Thymus (tissue), 11 donors: ENCODE data around the gene WASL. TPM values are rescaled to one million over a fixed set of nuclear protein-coding genes. Genes with fewer than 3 reads are reported as not detected.

Source experiments
- DNase-seq, 9 donors: peaks; one replicate each; pipeline ENCODE4 v3.0.0-alpha.2; 2013; ENCODE audit warnings: low spot score in 9 of 9, low read depth in 6 of 9, missing footprints in 1 of 9
- H3K27ac ChIP-seq, 2 donors: one replicate each; pipeline ENCODE4 v1.5.1; 2013; ENCODE audit warnings: control low read depth in 1 of 2, low read depth in 1 of 2, low read length in 1 of 2, mild to moderate bottlenecking in 1 of 2, moderate library complexity in 1 of 2
- H3K27me3 ChIP-seq, 2 donors: one replicate each; pipeline ENCODE4 v1.5.1; 2013; ENCODE audit warnings: low read length in 1 of 2; ENCODE audit not compliant: control insufficient read depth in 2 of 2, insufficient read depth in 1 of 2
- H3K36me3 ChIP-seq, 2 donors: one replicate each; pipeline ENCODE4 v1.5.1; 2013; ENCODE audit warnings: low read length in 1 of 2, mild to moderate bottlenecking in 1 of 2, moderate library complexity in 1 of 2; ENCODE audit not compliant: control insufficient read depth in 2 of 2, insufficient read depth in 2 of 2
- H3K4me1 ChIP-seq, 2 donors: one replicate each; pipeline ENCODE4 v1.5.1; 2013; ENCODE audit warnings: low read length in 2 of 2; ENCODE audit not compliant: control insufficient read depth in 2 of 2, insufficient read depth in 2 of 2
- H3K4me3 ChIP-seq, 2 donors: one replicate each; pipeline ENCODE4 v1.5.1; 2013; ENCODE audit warnings: low read length in 2 of 2, control low read depth in 1 of 2, mild to moderate bottlenecking in 1 of 2
- H3K9me3 ChIP-seq, 2 donors: one replicate each; pipeline ENCODE4 v1.5.1; 2013; ENCODE audit warnings: low read length in 1 of 2, mild to moderate bottlenecking in 1 of 2; ENCODE audit not compliant: control insufficient read depth in 2 of 2, insufficient read depth in 1 of 2
- WGBS: extraction: QIAGEN DNeasy Blood & Tissue Kit; methylation state at CpG from one replicate; pipeline ENCODE4 v1.1.7; 2013; 5-methylcytosine and 5-hydroxymethylcytosine counted together
- polyA plus RNA-seq: library from polyadenylated mRNA; stranded (reverse); fragments of 200-250 nt; gene quantifications from one replicate; pipeline ENCODE4 v1.2.3, GENCODE V29; 2013
- total RNA-seq: library from RNA; stranded (reverse); fragments of 120-200 nt; gene quantifications from one replicate; pipeline ENCODE4 v1.2.4, GENCODE V29; 2013
- donor health status: healthy.

WASL gene
- total and polyA plus RNA-seq, 2 donors = 3.6 to 17.8 TPM

GRCh38 chr7:123665896-123666295 lies 82.9 kb downstream of the WASL start:
- Histone ChIP-seq H3K4me1 (no peaks in the 10 kb centered on the region), H3K27ac (no peak overlapping the region), H3K36me3 (no peaks in the 10 kb centered on the region), H3K27me3 (peaks cover 0 to 2% of the 10 kb centered on the region in 2 donors), H3K4me3 (no peak overlapping the region), H3K9me3 (no peaks in the 10 kb centered on the region)
- 100% methylated on average over 1 of the region's 1 CpG for WGBS
- no peak for DNase-seq

- Histone ChIP-seq H3K27ac (no peak overlapping the region), H3K4me1 (no peaks in the 10 kb centered on the region)
Observed at GRCh38 chr7:123665157-123665556, 83.6 kb downstream of the WASL start.

GRCh38 chr7:123663200-123663599 lies 85.6 kb downstream of the WASL start:
- WGBS = 97% methylated on average over 6 of the region's 6 CpGs
- DNase-seq = no peak
- peaks cover 0 to 2% of the 10 kb centered on the region in 2 donors for H3K27me3 ChIP-seq
- H3K27ac ChIP-seq = no peak overlapping the region
- no peaks in the 10 kb centered on the region for H3K4me1 ChIP-seq
- H3K36me3 ChIP-seq = no peaks in the 10 kb centered on the region
- H3K4me3 ChIP-seq = no peak overlapping the region
- H3K9me3 ChIP-seq = no peaks in the 10 kb centered on the region

More at GRCh38 chr7:123665157-123665556, 83.6 kb downstream of the WASL start:
- no peak for DNase-seq
- Histone ChIP-seq H3K36me3 (no peaks in the 10 kb centered on the region), H3K9me3 (no peaks in the 10 kb centered on the region), H3K27me3 (peaks cover 0 to 2% of the 10 kb centered on the region in 2 donors), H3K4me3 (no peak overlapping the region)
- 68% methylated on average over 2 of the region's 2 CpGs for WGBS

GRCh38 chr7:123662755-123663154 lies 86.0 kb downstream of the WASL start:
- Histone ChIP-seq H3K4me1 (no peaks in the 10 kb centered on the region), H3K36me3 (no peaks in the 10 kb centered on the region), H3K27ac (no peak overlapping the region), H3K27me3 (peaks cover 0 to 2% of the 10 kb centered on the region in 2 donors), H3K4me3 (no peak overlapping the region), H3K9me3 (no peaks in the 10 kb centered on the region)
- 86% methylated on average over 3 of the region's 3 CpGs for WGBS
- no peak for DNase-seq

GRCh38 chr7:123662293-123662692 lies 86.5 kb downstream of the WASL start:
- Histone ChIP-seq H3K4me1 (no peaks in the 10 kb centered on the region), H3K36me3 (no peaks in the 10 kb centered on the region), H3K27me3 (peaks cover 0 to 2% of the 10 kb centered on the region in 2 donors), H3K4me3 (no peak overlapping the region), H3K27ac (no peak overlapping the region), H3K9me3 (no peaks in the 10 kb centered on the region)
- DNase-seq = no peak
- WGBS = 97% methylated on average over 15 of the region's 15 CpGs

GRCh38 chr7:123661765-123662164 lies 87.0 kb downstream of the WASL start:
- WGBS = 68% methylated on average over 1 of the region's 1 CpG
- Histone ChIP-seq H3K4me1 (no peaks in the 10 kb centered on the region), H3K27me3 (peaks cover 0 to 2% of the 10 kb centered on the region in 2 donors)

GRCh38 chr7:123660514-123661354 lies 88.1 kb downstream of the WASL start:
- 81% methylated on average over 8 of the region's 8 CpGs for WGBS
- Histone ChIP-seq H3K27me3 (peaks cover 0 to 2% of the 10 kb centered on the region in 2 donors), H3K27ac (no peak overlapping the region)

More at GRCh38 chr7:123661765-123662164, 87.0 kb downstream of the WASL start:
- Histone ChIP-seq H3K36me3 (no peaks in the 10 kb centered on the region), H3K27ac (no peak overlapping the region), H3K4me3 (no peak overlapping the region), H3K9me3 (no peaks in the 10 kb centered on the region)
- no peak for DNase-seq

GRCh38 chr7:123658023-123658422 lies 90.8 kb downstream of the WASL start:
- no peaks in the 10 kb centered on the region for H3K36me3 ChIP-seq
- no peaks in the 10 kb centered on the region for H3K9me3 ChIP-seq
- H3K27ac ChIP-seq = no peak overlapping the region
- WGBS = 94% methylated on average over 6 of the region's 6 CpGs
- no peaks in the 10 kb centered on the region for H3K4me1 ChIP-seq
- no peak overlapping the region for H3K4me3 ChIP-seq
- DNase-seq = no peak
- H3K27me3 ChIP-seq = peaks cover 0 to 2% of the 10 kb centered on the region in 2 donors

More at GRCh38 chr7:123660514-123661354, 88.1 kb downstream of the WASL start:
- no peak overlapping the region for H3K4me3 ChIP-seq
- no peaks in the 10 kb centered on the region for H3K9me3 ChIP-seq
- H3K4me1 ChIP-seq = no peaks in the 10 kb centered on the region
- no peak for DNase-seq
- H3K36me3 ChIP-seq = no peaks in the 10 kb centered on the region

- Histone ChIP-seq H3K36me3 (no peaks in the 10 kb centered on the region), H3K4me1 (no peaks in the 10 kb centered on the region), H3K27ac (no peak overlapping the region), H3K27me3 (peaks cover 0 to 1% of the 10 kb centered on the region in 2 donors), H3K9me3 (no peaks in the 10 kb centered on the region), H3K4me3 (no peak overlapping the region)
- 96% methylated on average over 1 of the region's 1 CpG for WGBS
- no peak for DNase-seq
Observed at GRCh38 chr7:123657304-123657685, 91.5 kb downstream of the WASL start.
